ENCODE measurements around the gene SLAMF6. TPM values are rescaled to one million over a fixed set of nuclear protein-coding genes. Genes with fewer than 3 reads are reported as not detected.
"Not testable (repeated sequence)": the region's sequence is repeated elsewhere in the genome, so short reads cannot be mapped to it uniquely, and the experiment has no call there.

Gene SLAMF6
- total RNA-seq (2014; rRNA removed; shearing (Covaris generic)) = not detected in 2 replicates

GRCh38 chr1:160522622-160523345, at the start of gene SLAMF6:
Gene SLAMF6, minus strand, starts transcription at chr1:160523255. Its CDS starts 63 bp downstream, at chr1:160523192.
- no peak for DNase-seq (ENCODE audit: low read depth)

DNA sequence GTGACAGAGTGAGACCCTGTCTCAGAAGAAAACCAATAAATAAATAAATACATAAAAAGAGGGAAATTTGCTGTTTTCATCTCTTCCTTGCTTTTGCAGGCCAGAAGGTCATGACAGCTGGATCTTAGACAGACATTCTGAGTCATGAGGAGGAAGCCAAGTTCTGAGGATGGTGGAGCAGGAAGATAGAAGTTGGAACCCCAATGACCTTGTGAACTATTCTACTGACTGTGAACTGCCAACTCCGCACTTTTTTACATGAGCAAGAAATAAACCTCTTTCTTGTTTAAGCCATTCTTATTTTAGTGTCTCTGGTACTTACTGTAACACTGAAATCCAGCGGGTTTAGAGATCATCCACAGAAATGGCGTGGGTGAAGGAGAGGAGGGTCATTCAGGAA, 47.8 kb upstream of the SLAMF6 start:
- DNase-seq (ENCODE audit: low read depth) = no peak

GRCh38 chr1:160569806-160570205, 46.8 kb upstream of the SLAMF6 start:
- DNase-seq (ENCODE audit: low read depth) = no peak

GRCh38 chr1:160567858-160568682, 45.0 kb upstream of the SLAMF6 start:
- no peak for DNase-seq (ENCODE audit: low read depth)

- no peak for DNase-seq (ENCODE audit: low read depth)
Measured at GRCh38 chr1:160567341-160567740, 44.3 kb upstream of the SLAMF6 start.

- no peak for DNase-seq (ENCODE audit: low read depth)
Measured at GRCh38 chr1:160565564-160565963, 42.5 kb upstream of the SLAMF6 start.

- DNase-seq (ENCODE audit: low read depth) = not testable (repeated sequence)
Measured at GRCh38 chr1:160563230-160563629, 40.2 kb upstream of the SLAMF6 start.

- DNase-seq (ENCODE audit: low read depth) = not testable (repeated sequence)
Measured at GRCh38 chr1:160562745-160563144, 39.7 kb upstream of the SLAMF6 start.

- no peak for DNase-seq (ENCODE audit: low read depth)
Measured at GRCh38 chr1:160560806-160561205, 37.8 kb upstream of the SLAMF6 start.

GRCh38 chr1:160560045-160560705, 37.1 kb upstream of the SLAMF6 start:
- no peak for DNase-seq (ENCODE audit: low read depth)

GRCh38 chr1:160559437-160559836, 36.4 kb upstream of the SLAMF6 start:
- DNase-seq (ENCODE audit: low read depth) = not testable (repeated sequence)

DNA sequence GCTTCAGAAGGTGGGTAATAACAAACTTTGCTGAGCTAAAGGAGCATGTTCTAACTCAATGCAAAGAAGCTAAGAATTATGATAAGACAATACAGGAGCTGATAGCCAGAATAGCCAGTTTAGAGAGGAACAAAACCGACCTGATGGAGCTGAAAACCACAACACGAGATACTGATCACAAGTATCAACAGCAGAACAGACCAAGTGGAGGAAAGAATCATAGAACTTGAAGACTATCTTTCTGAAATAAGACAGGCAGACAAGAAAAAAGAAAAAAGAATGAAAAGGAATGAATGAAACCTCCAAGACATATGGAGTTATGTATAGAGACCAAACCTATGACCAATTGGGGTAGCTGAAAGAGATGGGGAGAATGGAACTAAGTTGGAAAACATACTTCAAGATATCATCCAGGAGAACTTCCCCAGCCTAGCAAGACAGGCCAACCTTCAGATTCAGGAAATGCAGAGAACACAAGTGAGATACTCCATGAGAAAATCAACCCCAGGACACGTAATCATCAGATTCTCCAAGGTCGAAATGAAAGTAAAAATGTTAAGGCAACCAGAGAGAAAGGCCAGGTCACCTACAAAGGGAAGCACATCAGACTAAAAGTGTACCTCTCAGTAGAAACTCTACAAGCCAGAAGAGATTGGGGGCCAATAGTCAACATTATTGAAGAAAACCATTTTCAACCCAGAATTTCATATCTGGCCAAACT, 35.8 kb upstream of the SLAMF6 start:
- DNase-seq (ENCODE audit: low read depth) = no peak

DNA sequence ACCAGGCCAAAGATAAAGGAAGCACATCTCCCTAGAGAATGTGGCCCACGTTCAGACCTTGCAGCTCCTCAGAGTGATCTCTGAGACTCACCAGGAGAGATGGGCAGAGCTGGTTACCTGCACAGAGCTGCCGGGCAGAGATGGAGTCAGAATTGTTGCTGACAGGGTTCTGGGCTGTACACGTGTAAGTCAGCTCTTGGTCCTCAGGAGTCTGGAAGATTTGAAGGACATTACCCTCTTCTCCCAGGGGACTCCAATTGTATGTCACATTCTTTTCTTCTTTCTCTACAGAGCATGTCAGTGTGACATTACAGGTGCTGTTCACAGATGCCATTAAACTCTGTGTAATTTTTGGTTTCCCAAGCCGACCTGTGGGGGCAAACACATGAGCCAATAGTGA, 30.7 kb upstream of the SLAMF6 start:
- DNase-seq (ENCODE audit: low read depth) = no peak

- DNase-seq (ENCODE audit: low read depth) = no peak
Measured at GRCh38 chr1:160552425-160552824, 29.4 kb upstream of the SLAMF6 start.

DNA sequence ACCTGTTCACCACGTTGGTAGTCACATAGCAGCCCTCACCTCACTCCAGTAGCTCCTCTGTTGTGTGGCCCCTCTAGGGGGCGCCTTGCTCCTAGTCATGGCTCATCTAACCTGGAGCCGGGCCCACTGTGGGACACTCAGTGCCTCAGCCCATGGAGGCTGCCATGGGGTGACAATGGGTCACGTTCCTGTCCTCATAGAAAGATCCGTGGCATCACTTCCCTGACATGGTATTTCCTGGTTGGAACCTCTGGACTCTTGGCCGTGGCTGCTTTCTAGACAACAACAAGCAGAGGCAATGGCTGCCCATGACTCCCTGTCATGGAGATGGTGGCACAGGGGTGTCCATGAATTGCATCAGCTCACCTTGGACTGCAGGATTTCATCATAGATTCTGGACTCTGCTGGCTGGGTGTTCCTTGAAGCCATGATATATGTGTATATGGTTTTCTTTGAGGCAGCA, 27.5 kb upstream of the SLAMF6 start:
- DNase-seq (ENCODE audit: low read depth) = no peak

DNA sequence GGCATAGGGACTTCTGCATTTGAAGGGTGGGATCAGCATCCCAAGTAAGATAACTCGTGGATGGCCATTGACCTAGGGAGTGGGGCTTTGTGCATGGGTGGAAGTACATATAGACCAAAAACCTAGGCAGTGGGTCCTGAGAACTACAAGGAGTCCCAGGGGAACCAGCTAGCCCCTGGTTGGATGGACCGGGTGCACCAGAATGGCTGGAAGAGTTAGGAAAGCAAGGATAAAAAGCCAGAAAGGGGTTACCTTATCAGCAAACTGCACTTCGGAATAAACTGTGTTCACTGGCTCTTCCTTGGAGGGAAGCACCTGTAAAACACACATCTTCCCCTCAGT, 26.6 kb upstream of the SLAMF6 start:
- no peak for DNase-seq (ENCODE audit: low read depth)

GRCh38 chr1:160548960-160549664, 26.1 kb upstream of the SLAMF6 start:
- no peak for DNase-seq (ENCODE audit: low read depth)

DNA sequence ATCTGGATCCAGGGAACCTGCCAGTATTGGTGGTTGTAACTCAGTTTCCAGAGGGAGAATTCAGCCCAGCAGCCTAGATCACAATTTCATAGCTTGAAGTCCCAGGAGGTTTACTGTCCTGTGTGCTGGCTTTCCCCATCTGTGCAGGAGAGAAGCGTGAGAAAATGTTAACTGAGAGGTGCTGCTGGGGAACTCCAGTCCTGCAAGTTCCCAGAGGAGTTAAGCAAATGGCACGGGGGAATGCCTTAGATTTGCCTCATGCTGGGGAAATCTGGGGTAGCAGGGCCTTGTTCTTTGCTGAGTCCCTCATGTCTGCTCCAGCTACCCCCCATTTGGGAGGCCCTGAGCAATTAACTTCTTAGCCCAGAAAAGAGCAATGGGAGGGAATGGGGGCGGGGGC, 25.1 kb upstream of the SLAMF6 start:
- DNase-seq (ENCODE audit: low read depth) = no peak

DNA sequence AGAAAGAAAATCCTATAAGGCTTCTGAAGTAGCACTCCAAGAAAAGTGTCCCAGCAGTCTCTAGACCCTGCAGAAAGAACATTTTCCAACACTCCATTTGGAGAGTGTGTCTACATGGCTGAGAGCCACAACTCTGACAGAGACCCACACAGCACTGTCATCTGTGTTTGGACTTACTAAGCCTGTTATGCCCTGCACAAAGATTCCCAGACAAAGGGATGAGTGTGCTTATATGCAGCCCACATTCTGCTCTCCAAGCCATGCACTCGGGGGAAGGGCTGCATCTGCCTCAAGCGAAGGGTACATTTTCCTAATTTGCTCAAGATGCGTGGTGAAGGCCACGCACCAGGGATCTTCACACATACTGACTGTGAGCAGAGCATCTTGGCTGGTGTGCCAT, 24.4 kb upstream of the SLAMF6 start:
- DNase-seq (ENCODE audit: low read depth) = no peak

DNA sequence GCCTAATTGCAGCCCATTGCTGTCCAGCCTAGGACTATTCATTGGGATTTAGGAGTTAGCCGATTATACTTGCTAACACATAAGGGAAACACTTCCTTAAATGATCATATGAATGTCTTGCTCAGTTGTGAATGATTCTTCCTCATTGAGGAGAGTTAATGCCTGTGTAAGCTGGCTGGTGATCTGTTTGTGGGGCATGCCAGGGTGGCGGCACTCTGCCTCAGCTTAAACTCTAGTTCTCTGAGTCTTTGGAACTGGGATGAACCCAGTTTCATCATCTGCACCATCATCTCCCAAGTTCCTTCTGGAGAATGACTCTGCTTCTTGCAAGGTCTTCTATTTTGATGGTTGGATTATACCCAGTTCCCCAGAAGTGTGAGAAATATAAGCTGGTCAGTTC, 23.9 kb upstream of the SLAMF6 start:
- no peak for DNase-seq (ENCODE audit: low read depth)

- peak; percentile 10 for DNase-seq (ENCODE audit: low read depth)
Measured at GRCh38 chr1:160544647-160545046, 21.6 kb upstream of the SLAMF6 start.
